MCF 10A (cell line): ENCODE data around the gene FPGS. TPM values are rescaled to one million over a fixed set of nuclear protein-coding genes. Genes with fewer than 3 reads are reported as not detected.

Source experiments
- BruUV-seq: library from RNA; stranded (reverse); fragments of 400-500 nt; replicated peaks from 2 replicates; lab custom pipeline; 2021; lab: Mats Ljungman, UMichigan
- CTCF ChIA-PET: fragments of 300-600 bp; sonication (Branson Sonifier 250); formaldehyde crosslinking; extraction: SDS; loops from one replicate; lab custom pipeline; 2021; ENCODE audit warnings: antibody characterized with exemption, inconsistent platforms; lab: Yijun Ruan, JAX
- POLR2A ChIA-PET: fragments of 300-600, 350-650 bp; sonication (Branson Sonifier 250); formaldehyde crosslinking; extraction: SDS; loops from one replicate; lab custom pipeline; 2020; ENCODE audit warnings: antibody characterized with exemption, inconsistent platforms; lab: Yijun Ruan, JAX
- DNase-seq: peaks from one replicate; pipeline ENCODE4 v3.0.0-alpha.2; 2018; ENCODE audit not compliant: unreplicated experiment
- H3K27ac Mint-ChIP-seq: one replicate; pipeline ENCODE4 v1.8.0; 2022; ENCODE audit warnings: mild to moderate bottlenecking, low read depth, mixed read lengths; ENCODE audit not compliant: unreplicated experiment
- H3K27me3 Mint-ChIP-seq: one replicate; pipeline ENCODE4 v1.8.0; 2022; ENCODE audit warnings: mixed read lengths; ENCODE audit not compliant: insufficient read depth, unreplicated experiment
- H3K36me3 Mint-ChIP-seq: one replicate; pipeline ENCODE4 v1.8.0; 2022; ENCODE audit warnings: mild to moderate bottlenecking, moderate library complexity, mixed read lengths; ENCODE audit not compliant: insufficient read depth, unreplicated experiment
- H3K4me1 Mint-ChIP-seq: one replicate; pipeline ENCODE4 v1.8.0; 2022; ENCODE audit warnings: mixed read lengths; ENCODE audit not compliant: insufficient read depth, unreplicated experiment
- H3K4me3 Mint-ChIP-seq: one replicate; pipeline ENCODE4 v1.8.0; 2022; ENCODE audit warnings: mild to moderate bottlenecking, moderate library complexity, mixed read lengths; ENCODE audit not compliant: unreplicated experiment
- H3K9me3 Mint-ChIP-seq: one replicate; pipeline ENCODE4 v1.8.0; 2022; ENCODE audit warnings: mixed read lengths; ENCODE audit not compliant: unreplicated experiment
- intact Hi-C: fragments of 100-400 bp; cut with micrococcal nuclease; formaldehyde crosslinking; loops from 2 replicates; pipeline ENCODE4 v1.14.1; 2022
- total RNA-seq: library from RNA; stranded (reverse); gene quantifications from 2 replicates; pipeline ENCODE4 v1.2.3, GENCODE V29; 2022
- TF ChIP-seq, protein P1 (sequence below): fragments of 200-600 bp; IDR thresholded peaks from one replicate; pipeline ENCODE4 v1.8.0; 2022; ENCODE audit warnings: antibody characterized with exemption, mild to moderate bottlenecking; ENCODE audit not compliant: unreplicated experiment

FPGS gene
- total RNA-seq, 1 experiment from 2014 or later: 130 TPM

DNA sequence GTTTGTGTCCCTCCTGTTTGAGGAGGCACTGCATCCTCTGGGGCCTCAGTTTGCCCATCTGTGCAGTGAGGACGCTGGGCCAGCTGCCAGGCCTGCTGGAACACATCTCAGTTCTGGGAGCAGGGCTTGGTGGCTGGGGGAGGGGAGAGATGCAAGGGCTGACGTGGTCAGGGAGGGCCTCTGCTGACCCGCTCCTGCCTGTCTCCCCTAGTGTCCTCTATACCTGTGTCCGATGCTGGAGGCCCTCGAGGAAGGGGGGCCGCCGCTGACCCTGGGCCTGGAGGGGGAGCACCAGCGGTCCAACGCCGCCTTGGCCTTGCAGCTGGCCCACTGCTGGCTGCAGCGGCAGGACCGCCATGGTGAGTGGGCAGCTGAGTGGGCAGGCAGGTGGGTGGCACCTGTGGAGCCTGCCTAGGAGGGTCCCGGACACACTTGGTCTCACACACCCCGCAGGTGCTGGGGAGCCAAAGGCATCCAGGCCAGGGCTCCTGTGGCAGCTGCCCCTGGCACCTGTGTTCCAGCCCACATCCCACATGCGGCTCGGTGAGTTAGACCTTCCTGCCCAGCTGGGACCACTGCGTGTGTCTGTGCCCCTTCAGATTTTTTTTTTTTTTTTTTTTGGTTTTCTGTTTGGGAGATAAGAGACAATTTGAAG, 5.8 kb downstream of the FPGS start:
- intact Hi-C loops: no loop called here

DNA sequence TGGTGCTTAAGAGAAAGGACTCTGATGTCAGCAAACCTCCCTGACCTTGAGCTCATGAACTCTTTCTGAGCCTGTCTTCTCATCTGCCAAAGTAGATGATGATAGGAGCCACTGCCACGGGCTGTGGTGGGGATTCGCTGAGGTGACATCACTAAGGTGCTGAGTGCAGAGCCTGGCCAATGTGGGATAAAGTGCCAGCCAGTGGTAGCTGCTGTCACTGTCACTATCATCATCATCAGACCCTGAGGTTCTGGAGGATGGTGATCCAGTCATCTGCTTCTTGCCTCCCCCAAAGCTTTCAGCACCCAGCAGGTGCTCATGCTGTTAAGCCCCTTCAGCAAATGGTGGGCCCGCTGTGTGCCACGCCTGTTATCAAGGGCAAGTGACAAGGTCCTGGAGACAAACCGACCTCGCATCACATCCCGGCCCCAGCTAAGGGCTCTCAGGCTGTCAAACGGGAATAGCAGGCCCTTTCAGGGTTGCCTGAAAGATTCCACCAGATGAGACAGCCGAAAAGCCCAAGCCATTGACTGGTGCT, 6.4 kb downstream of the FPGS start:
- no peak for DNase-seq
- no peaks in the 10 kb centered on the region for H3K9me3 Mint-ChIP-seq
- H3K27me3 Mint-ChIP-seq: no peaks in the 10 kb centered on the region
- intact Hi-C loops: no loop called here
- ChIA-PET CTCF (interaction anchor here (0.6 to 1.0 kb wide), 2 partner anchors 135 to 288 kb away, joined by 3 read pairs; no protein-coding TSS in a partner anchor), POLR2A (no interaction called here)
- H3K36me3 Mint-ChIP-seq: peaks cover 96% of the 10 kb centered on the region
- H3K4me3 Mint-ChIP-seq: no peak overlapping the region
- TF ChIP-seq, protein P1, sequence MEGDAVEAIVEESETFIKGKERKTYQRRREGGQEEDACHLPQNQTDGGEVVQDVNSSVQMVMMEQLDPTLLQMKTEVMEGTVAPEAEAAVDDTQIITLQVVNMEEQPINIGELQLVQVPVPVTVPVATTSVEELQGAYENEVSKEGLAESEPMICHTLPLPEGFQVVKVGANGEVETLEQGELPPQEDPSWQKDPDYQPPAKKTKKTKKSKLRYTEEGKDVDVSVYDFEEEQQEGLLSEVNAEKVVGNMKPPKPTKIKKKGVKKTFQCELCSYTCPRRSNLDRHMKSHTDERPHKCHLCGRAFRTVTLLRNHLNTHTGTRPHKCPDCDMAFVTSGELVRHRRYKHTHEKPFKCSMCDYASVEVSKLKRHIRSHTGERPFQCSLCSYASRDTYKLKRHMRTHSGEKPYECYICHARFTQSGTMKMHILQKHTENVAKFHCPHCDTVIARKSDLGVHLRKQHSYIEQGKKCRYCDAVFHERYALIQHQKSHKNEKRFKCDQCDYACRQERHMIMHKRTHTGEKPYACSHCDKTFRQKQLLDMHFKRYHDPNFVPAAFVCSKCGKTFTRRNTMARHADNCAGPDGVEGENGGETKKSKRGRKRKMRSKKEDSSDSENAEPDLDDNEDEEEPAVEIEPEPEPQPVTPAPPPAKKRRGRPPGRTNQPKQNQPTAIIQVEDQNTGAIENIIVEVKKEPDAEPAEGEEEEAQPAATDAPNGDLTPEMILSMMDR: no peak
- BruUV-seq: no TSS peak
- no peak overlapping the region for H3K27ac Mint-ChIP-seq
- H3K4me1 Mint-ChIP-seq: peaks cover 8% of the 10 kb centered on the region

More for the DNA sequence above, 5.8 kb downstream of the FPGS start:
- no TSS peak for BruUV-seq
- TF ChIP-seq, protein P1: no peak
- Mint-ChIP-seq H3K4me3 (no peak overlapping the region), H3K36me3 (peaks cover 91% of the 10 kb centered on the region), H3K4me1 (peaks cover 12% of the 10 kb centered on the region), H3K9me3 (no peaks in the 10 kb centered on the region), H3K27me3 (no peaks in the 10 kb centered on the region), H3K27ac (no peak overlapping the region)
- ChIA-PET CTCF (interaction anchor here (0.6 to 1.0 kb wide), 2 partner anchors 136 to 287 kb away, joined by 3 read pairs; no protein-coding TSS in a partner anchor), POLR2A (no interaction called here)
- no peak for DNase-seq

DNA sequence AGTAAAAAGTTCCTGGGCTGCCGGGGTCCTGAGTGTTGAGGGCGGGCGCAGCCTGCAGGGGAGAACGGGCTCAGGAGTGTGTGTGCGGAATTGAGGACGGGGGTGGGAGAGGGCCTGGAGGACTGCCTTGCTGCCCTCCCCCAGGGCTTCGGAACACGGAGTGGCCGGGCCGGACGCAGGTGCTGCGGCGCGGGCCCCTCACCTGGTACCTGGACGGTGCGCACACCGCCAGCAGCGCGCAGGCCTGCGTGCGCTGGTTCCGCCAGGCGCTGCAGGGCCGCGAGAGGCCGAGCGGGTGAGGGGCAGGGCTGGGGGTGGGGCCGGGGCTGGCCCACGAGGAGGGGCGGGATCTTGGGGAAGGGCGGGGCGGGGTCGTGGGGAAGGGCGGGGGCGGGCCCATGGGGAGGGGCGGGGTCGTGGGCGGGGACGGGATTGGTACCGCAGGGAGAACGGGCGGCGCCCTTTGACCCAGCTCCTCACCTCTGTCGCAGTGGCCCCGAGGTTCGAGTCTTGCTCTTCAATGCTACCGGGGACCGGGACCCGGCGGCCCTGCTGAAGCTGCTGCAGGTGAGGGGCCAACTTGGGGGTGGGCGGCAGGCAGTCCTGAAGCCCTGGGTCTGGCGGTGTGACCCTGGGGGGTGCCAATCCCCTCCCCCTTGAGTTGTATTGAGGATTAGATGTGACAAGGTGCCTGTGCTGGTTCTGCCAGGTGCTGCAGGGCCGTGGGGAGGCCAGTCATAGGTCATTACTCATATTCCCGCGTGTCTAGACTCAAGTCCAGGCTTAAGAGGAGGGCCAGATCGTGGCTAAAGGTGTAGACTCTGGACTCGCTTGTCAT, 7.1 kb downstream of the FPGS start:
- Mint-ChIP-seq H3K27me3 (no peaks in the 10 kb centered on the region), H3K36me3 (peaks cover 96% of the 10 kb centered on the region), H3K27ac (no peak overlapping the region), H3K4me1 (peaks cover 5% of the 10 kb centered on the region), H3K9me3 (no peaks in the 10 kb centered on the region), H3K4me3 (no peak overlapping the region)
- CTCF ChIA-PET: interaction anchor here (0.7 kb wide), 1 partner anchor 37 kb away, joined by 4 read pairs; no protein-coding TSS in a partner anchor
- intact Hi-C loops: no loop called here
- TF ChIP-seq, protein P1: no peak
- BruUV-seq: no TSS peak
- no peak for DNase-seq
- POLR2A ChIA-PET: no interaction called here
